Activated CD8-positive, alpha-beta T cell treated with anti-CD3 and anti-CD28 coated beads for 36 hours (primary cell): ENCODE measurements around the gene NELFB. TPM values are rescaled to one million over a fixed set of nuclear protein-coding genes. Genes with fewer than 3 reads are reported as not detected.

Experiments
- ATAC-seq: fragments of 200-7000 bp; cut with Tn5 transposase; one replicate; pipeline ENCODE4 v1.10.0; 2021; ENCODE audit warnings: mild to moderate bottlenecking, moderate library complexity
- CTCF ChIA-PET: fragments of 350-600 bp; sonication (Branson Sonifier 250); formaldehyde crosslinking; loops from one replicate; lab custom pipeline; 2021; ENCODE audit warnings: antibody characterized with exemption; lab: Charles Lee
- POLR2A ChIA-PET: fragments of 350-600 bp; sonication (Branson Sonifier 250); formaldehyde crosslinking; loops from one replicate; lab custom pipeline; 2021; ENCODE audit warnings: antibody characterized with exemption; lab: Charles Lee
- DNase-seq: peaks from one replicate; pipeline ENCODE4 v3.0.0-alpha.2; 2020
- H3K27ac Mint-ChIP-seq: one replicate; pipeline ENCODE4 v1.8.0; 2021; ENCODE audit warnings: mild to moderate bottlenecking, mixed read lengths
- H3K27me3 Mint-ChIP-seq: one replicate; pipeline ENCODE4 v1.8.0; 2021; ENCODE audit warnings: mixed read lengths
- H3K36me3 Mint-ChIP-seq: one replicate; pipeline ENCODE4 v1.8.0; 2021; ENCODE audit warnings: low read depth, mixed read lengths
- H3K4me1 Mint-ChIP-seq: one replicate; pipeline ENCODE4 v1.8.0; 2021; ENCODE audit warnings: low read depth, mixed read lengths
- H3K4me3 Mint-ChIP-seq: one replicate; pipeline ENCODE4 v1.8.0; 2021; ENCODE audit warnings: mild to moderate bottlenecking, moderate library complexity, mixed read lengths
- H3K9me3 Mint-ChIP-seq: one replicate; pipeline ENCODE4 v1.8.0; 2021; ENCODE audit warnings: mixed read lengths
- intact Hi-C: fragments of 100-400 bp; cut with micrococcal nuclease; formaldehyde crosslinking; loops from one replicate; pipeline ENCODE4 v1.10.0; 2022
- total RNA-seq, 2 experiments: library from RNA; stranded (reverse); gene quantifications; one replicate each; pipeline ENCODE4 v1.2.3, GENCODE V29; 2021
- TF ChIP-seq, protein P1 (sequence below): fragments of 200-600 bp; IDR thresholded peaks from one replicate; pipeline ENCODE4 v1.8.0; 2022; ENCODE audit warnings: antibody characterized with exemption, mild to moderate bottlenecking

NELFB gene
- total RNA-seq, 2 experiments from 2014 or later = 50.9 to 54.3 TPM

DNA sequence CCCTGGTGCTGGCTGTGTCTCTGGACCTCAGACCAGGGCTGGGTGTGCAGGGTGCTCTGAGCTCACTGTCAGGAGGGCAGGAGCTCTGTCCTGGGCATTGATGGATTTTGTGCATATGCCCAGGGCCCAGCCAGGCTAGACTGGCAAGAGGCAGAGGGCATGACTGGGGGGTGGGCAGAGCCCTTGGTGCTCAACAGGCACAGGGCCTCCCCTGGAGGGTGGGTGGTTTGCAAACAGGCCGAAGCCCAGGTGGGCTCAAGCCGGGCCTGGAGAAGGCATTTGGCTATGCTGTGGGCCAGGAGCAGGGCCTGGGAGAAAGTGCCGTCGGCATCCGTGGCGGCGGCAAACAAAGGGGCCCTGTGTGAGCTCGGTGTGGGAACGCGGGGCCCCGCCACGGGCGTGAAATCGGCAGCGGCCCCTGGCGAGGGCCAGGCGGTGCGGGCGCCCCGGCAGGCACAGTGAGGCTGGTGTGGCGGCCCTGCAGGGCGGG, 48.8 kb downstream of the NELFB start:
- no peaks in the 10 kb centered on the region for H3K9me3 Mint-ChIP-seq
- POLR2A ChIA-PET = interaction anchor here (1.1 to 1.2 kb wide), 2 partner anchors 83 to 116 kb away, joined by 3 read pairs; partner anchors contain the start of gene ANAPC2
- ATAC-seq (no peak), DNase-seq (no peak)
- intact Hi-C loops = loop anchor here (10.0 kb wide), 1 partner anchor 221 kb away; no protein-coding TSS in a partner anchor
- peaks cover 9% of the 10 kb centered on the region for H3K27me3 Mint-ChIP-seq
- no peaks in the 10 kb centered on the region for H3K36me3 Mint-ChIP-seq
- TF ChIP-seq, protein P1, sequence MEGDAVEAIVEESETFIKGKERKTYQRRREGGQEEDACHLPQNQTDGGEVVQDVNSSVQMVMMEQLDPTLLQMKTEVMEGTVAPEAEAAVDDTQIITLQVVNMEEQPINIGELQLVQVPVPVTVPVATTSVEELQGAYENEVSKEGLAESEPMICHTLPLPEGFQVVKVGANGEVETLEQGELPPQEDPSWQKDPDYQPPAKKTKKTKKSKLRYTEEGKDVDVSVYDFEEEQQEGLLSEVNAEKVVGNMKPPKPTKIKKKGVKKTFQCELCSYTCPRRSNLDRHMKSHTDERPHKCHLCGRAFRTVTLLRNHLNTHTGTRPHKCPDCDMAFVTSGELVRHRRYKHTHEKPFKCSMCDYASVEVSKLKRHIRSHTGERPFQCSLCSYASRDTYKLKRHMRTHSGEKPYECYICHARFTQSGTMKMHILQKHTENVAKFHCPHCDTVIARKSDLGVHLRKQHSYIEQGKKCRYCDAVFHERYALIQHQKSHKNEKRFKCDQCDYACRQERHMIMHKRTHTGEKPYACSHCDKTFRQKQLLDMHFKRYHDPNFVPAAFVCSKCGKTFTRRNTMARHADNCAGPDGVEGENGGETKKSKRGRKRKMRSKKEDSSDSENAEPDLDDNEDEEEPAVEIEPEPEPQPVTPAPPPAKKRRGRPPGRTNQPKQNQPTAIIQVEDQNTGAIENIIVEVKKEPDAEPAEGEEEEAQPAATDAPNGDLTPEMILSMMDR = no peak
- peaks cover 17% of the 10 kb centered on the region for H3K4me1 Mint-ChIP-seq
- CTCF ChIA-PET = interaction anchor here (0.9 to 1.0 kb wide), 2 partner anchors 67 to 138 kb away, joined by 3 read pairs; no protein-coding TSS in a partner anchor
- no peak overlapping the region for H3K4me3 Mint-ChIP-seq
- no peak overlapping the region for H3K27ac Mint-ChIP-seq

DNA sequence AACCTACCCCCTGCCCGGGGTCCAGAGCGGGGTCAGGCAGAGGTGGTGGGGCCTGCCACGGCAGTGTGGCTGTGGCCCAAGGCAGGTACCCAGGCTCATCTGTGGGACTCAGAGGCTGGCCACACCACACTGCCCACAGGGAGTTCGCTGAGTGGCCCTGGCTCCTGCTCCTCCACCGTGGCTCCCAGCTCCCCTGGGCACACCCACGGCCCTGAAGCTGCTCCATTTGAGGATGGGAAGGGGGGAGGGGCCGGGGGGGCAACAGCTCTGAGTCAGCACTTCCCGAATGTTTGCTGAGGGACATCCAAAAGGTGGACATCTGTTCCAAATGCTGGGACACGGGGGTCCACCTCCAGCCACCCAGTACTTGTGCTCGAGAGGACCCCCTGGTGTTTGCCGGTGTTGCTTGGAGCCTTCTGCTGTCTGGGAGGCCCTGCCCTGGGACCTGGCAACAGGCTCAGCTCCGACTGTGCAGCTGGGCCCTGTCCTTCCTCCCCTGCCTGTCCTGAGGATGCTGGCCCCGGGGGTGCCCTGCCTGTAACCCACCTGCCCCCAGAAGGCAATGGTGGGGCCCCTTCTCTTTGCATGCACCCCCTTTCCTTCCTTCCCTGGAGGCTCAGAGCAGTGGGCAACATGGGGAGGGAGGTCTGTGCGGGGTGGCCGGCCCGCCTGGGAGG, 49.4 kb downstream of the NELFB start:
- CTCF ChIA-PET = interaction anchor here (0.6 to 1.0 kb wide), 3 partner anchors 10 to 138 kb away, joined by 3 read pairs; no protein-coding TSS in a partner anchor

DNA sequence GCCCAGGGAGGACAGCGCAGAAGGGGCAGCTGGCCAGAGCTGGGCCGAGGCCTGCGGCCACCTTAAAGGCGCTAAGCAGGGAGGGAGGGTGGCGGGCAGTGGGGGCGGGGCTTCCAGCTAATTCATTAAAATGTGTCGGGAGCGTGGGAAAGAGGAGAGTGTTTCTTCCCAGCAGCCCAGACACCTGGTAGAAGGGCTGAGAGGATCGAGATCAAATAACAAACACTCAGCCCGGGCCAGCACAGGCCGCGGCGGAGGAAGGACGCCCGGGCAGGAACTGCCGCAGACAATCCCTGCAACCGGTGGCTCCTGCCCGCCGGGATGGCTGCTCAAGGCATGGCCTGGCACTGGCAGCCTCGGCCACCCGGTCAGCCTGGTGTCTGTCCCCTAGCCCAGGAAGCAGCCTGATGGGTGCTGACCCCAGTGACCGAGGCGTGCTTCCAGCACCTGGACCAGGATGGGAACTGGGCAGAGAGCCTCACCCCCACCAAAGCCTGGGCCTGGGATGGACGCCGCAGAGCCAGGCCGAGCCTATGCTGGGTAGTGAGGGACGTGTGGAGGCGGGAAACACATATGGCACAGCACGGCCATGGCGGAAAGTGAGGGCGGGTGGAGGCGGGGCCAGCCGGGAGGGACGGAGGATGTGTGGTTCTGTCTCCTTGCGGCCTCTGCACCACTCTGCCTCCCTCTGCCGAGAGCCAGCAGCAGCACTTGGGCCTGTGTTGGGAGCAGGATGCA, 50.1 kb downstream of the NELFB start:
- H3K9me3 Mint-ChIP-seq = no peaks in the 10 kb centered on the region
- H3K4me3 Mint-ChIP-seq = no peak overlapping the region
- TF ChIP-seq, protein P1 = peak; percentile 17
- no peaks in the 10 kb centered on the region for H3K36me3 Mint-ChIP-seq
- H3K27ac Mint-ChIP-seq = peak overlapping the region; percentile 57
- ChIA-PET POLR2A (interaction anchor here (0.6 to 1.2 kb wide), 3 partner anchors 10 to 117 kb away, joined by 3 to 4 read pairs (median 4); partner anchors contain the start of gene ANAPC2), CTCF (interaction anchor here (0.6 to 1.0 kb wide), 2 partner anchors 11 to 44 kb away, joined by 3 read pairs; no protein-coding TSS in a partner anchor)
- intact Hi-C loops = loop anchor here (10.0 kb wide), 1 partner anchor 220 kb away; no protein-coding TSS in a partner anchor
- H3K27me3 Mint-ChIP-seq = peaks cover 6% of the 10 kb centered on the region
- ATAC-seq (peak; percentile 74), DNase-seq (peak; percentile 87)
- H3K4me1 Mint-ChIP-seq = peaks cover 17% of the 10 kb centered on the region

More for the DNA sequence above, 49.4 kb downstream of the NELFB start:
- Mint-ChIP-seq H3K36me3 (no peaks in the 10 kb centered on the region), H3K9me3 (no peaks in the 10 kb centered on the region), H3K27ac (no peak overlapping the region), H3K27me3 (peaks cover 9% of the 10 kb centered on the region), H3K4me1 (peaks cover 17% of the 10 kb centered on the region), H3K4me3 (no peak overlapping the region)
- TF ChIP-seq, protein P1 = no peak
- ATAC-seq (no peak), DNase-seq (no peak)
- POLR2A ChIA-PET = interaction anchor here (0.7 to 1.2 kb wide), 3 partner anchors 10 to 117 kb away, joined by 3 to 4 read pairs (median 3); partner anchors contain the start of gene ANAPC2
- intact Hi-C loops = loop anchor here (10.0 kb wide), 1 partner anchor 220 kb away; no protein-coding TSS in a partner anchor

DNA sequence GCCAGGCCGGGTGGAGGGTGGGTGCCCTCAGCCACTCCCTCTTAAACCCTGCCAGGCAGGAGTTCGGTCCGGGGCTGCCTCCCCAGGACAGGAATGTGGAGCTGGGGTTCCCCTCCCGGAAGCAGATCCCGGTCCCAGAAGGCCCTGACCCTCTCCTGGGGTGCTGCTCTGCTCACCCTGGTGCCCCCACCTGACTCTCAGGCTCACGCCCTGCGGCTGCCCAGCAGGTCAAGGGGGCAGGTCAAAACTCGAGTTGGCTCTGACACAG, 50.6 kb downstream of the NELFB start:
- DNase-seq (no peak), ATAC-seq (peak; percentile 2)
- Mint-ChIP-seq H3K27me3 (peaks cover 4% of the 10 kb centered on the region), H3K4me1 (peaks cover 16% of the 10 kb centered on the region), H3K36me3 (no peaks in the 10 kb centered on the region), H3K4me3 (no peak overlapping the region), H3K27ac (peak overlapping the region; percentile 57), H3K9me3 (no peaks in the 10 kb centered on the region)
- intact Hi-C loops = loop anchor here (10.0 kb wide), 1 partner anchor 219 kb away; no protein-coding TSS in a partner anchor
- TF ChIP-seq, protein P1 = no peak
- ChIA-PET POLR2A (interaction anchor here (0.6 kb wide), 1 partner anchor 11 kb away, joined by 4 read pairs; no protein-coding TSS in a partner anchor), CTCF (no interaction called here)
